SK-N-SH treated with all-trans-retinoic acid at 6 μM for 48 hours (cell line): ENCODE results near the gene CCNE1.

ENCODE experiments used
- BACH2 ChIP-seq: fragments of 250-450 bp; sonication (Bioruptor Pico); IDR thresholded peaks from 2 replicates; pipeline ENCODE4 v1.9.0; 2021; ENCODE audit warnings: mild to moderate bottlenecking, borderline replicate concordance
- CREB5 ChIP-seq: fragments of 250-450 bp; sonication (Bioruptor Pico); IDR thresholded peaks from 2 replicates; pipeline ENCODE4 v1.5.1; 2020; ENCODE audit warnings: low read depth, mild to moderate bottlenecking, moderate library complexity
- ESRRG ChIP-seq: fragments of 250-450 bp; sonication (Bioruptor Pico); IDR thresholded peaks from 2 replicates; pipeline ENCODE4 v1.6.1; 2021; ENCODE audit warnings: mild to moderate bottlenecking
- PATZ1 ChIP-seq: fragments of 250-450 bp; sonication (Bioruptor Pico); IDR thresholded peaks from 2 replicates; pipeline ENCODE4 v1.8.0; 2020; ENCODE audit warnings: mild to moderate bottlenecking, moderate library complexity, borderline replicate concordance
- RARB ChIP-seq: fragments of 250-450 bp; sonication (Bioruptor Pico); IDR thresholded peaks from 2 replicates; pipeline ENCODE4 v1.8.0; 2021; ENCODE audit warnings: mild to moderate bottlenecking, moderate library complexity
- TOX ChIP-seq: fragments of 250-450 bp; sonication (Bioruptor Pico); IDR thresholded peaks from 2 replicates; pipeline ENCODE4 v1.8.0; 2021; ENCODE audit warnings: mild to moderate bottlenecking, moderate library complexity, borderline replicate concordance
- ZC3H10 ChIP-seq: fragments of 250-450 bp; sonication (Bioruptor Pico); IDR thresholded peaks from 2 replicates; pipeline ENCODE4 v1.5.1; 2021; ENCODE audit warnings: mild to moderate bottlenecking, moderate library complexity
- ZFP3 ChIP-seq: fragments of 250-450 bp; sonication (Bioruptor Pico); IDR thresholded peaks from 2 replicates; pipeline ENCODE4 v1.5.0; 2020; ENCODE audit warnings: mild to moderate bottlenecking, moderate library complexity

- TF ChIP-seq CREB5 (CRISPR knock-in tag), result no peak
- TF ChIP-seq ESRRG, result no peak
- no peak for TF ChIP-seq ZC3H10
- no peak for TF ChIP-seq ZFP3 (CRISPR knock-in tag)
- no peak for TF ChIP-seq TOX
- no peak for TF ChIP-seq BACH2 (CRISPR knock-in tag)
- TF ChIP-seq RARB (CRISPR knock-in tag), result no peak
- no peak for TF ChIP-seq PATZ1 (CRISPR knock-in tag)
Measured at GRCh38 chr19:29823581-29824330, 12.0 kb downstream of the CCNE1 start.
